ENCODE results near the gene EPB41L4B. TPM values are rescaled to one million over a fixed set of nuclear protein-coding genes. Genes with fewer than 3 reads are reported as not detected.
"Not testable (repeated sequence)": the region's sequence is repeated elsewhere in the genome, so short reads cannot be mapped to it uniquely, and the experiment has no call there.

The EPB41L4B gene
- total RNA-seq, 1 experiment from 2014 or later: not detected

DNA sequence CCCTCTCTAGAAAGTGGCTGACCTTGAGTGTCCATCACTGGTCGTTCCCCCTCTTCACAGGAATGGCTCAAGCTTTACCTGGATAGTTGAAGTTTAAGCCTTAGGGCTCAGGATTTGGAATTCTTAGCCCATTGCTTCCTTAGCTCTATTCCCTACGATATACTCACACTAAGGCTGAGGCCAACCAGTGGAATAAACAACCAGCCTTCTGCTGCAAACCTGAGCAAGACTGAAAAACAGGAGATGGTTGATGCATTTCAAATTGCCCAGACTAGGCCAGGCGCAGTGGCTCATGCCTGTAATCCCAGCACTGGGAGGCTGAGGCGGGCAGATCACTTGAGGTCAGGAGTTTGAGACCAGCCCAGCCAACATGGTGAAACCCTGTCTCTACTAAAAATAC lies 194.2 kb downstream of the EPB41L4B start:
- H3K4me2 ChIP-seq (ENCODE audit: low read depth, low read length, poor library complexity, severe bottlenecking); H3K79me2 ChIP-seq (ENCODE audit: low read length); DNase-seq; H3K9me3 ChIP-seq (ENCODE audit: low read length); H3K9ac ChIP-seq (ENCODE audit: low read length); H3K36me3 ChIP-seq (ENCODE audit: insufficient read depth, low read length); H3K4me3 ChIP-seq (ENCODE audit: low read length); H2AFZ ChIP-seq (ENCODE audit: low read length); H3K27ac ChIP-seq (ENCODE audit: low read length); H3K9me2 ChIP-seq (replicated peaks; ENCODE audit: insufficient read depth, low read length); H4K20me1 ChIP-seq (ENCODE audit: insufficient read depth, low read depth, low read length); H3K27me3 ChIP-seq (ENCODE audit: low read length): not testable (repeated sequence)
- peaks cover 11% of the 10 kb centered on the region for H3K4me1 ChIP-seq (ENCODE audit: low read length)

- Histone ChIP-seq H2AFZ (ENCODE audit: low read length) (peak overlapping the region; percentile 9; the same call in 1 of the 2 replicates), H3K4me2 (ENCODE audit: low read depth, low read length, poor library complexity, severe bottlenecking) (no peak overlapping the region), H3K4me1 (ENCODE audit: low read length) (peaks cover 20% of the 10 kb centered on the region), H4K20me1 (ENCODE audit: insufficient read depth, low read depth, low read length) (peaks cover under 1% of the 10 kb centered on the region; the same call in 1 of the 2 replicates), H3K27ac (ENCODE audit: low read length) (no peak overlapping the region), H3K9ac (ENCODE audit: low read length) (no peak overlapping the region), H3K9me3 (ENCODE audit: low read length) (no peaks in the 10 kb centered on the region), H3K4me3 (ENCODE audit: low read length) (no peak overlapping the region), H3K27me3 (ENCODE audit: low read length) (no peaks in the 10 kb centered on the region), H3K9me2 (replicated peaks; ENCODE audit: insufficient read depth, low read length) (no peaks in the 10 kb centered on the region), H3K79me2 (ENCODE audit: low read length) (peaks cover 6% of the 10 kb centered on the region), H3K36me3 (ENCODE audit: insufficient read depth, low read length) (no peaks in the 10 kb centered on the region)
- DNase-seq: no peak
These were observed 196.7 kb downstream of the EPB41L4B start for GRCh38 chr9:109124121-109124520.

- H3K36me3 ChIP-seq (ENCODE audit: insufficient read depth, low read length): no peaks in the 10 kb centered on the region
- no peak for DNase-seq
- H3K27me3 ChIP-seq (ENCODE audit: low read length): no peaks in the 10 kb centered on the region
- no peaks in the 10 kb centered on the region for H3K9me3 ChIP-seq (ENCODE audit: low read length)
- H3K4me3 ChIP-seq (ENCODE audit: low read length): no peak overlapping the region
- no peak overlapping the region for H3K4me2 ChIP-seq (ENCODE audit: low read depth, low read length, poor library complexity, severe bottlenecking)
- peak overlapping the region; percentile 19; the same call in 1 of the 2 replicates for H3K9ac ChIP-seq (ENCODE audit: low read length)
- peaks cover 12% of the 10 kb centered on the region for H4K20me1 ChIP-seq (ENCODE audit: insufficient read depth, low read depth, low read length)
- H3K9me2 ChIP-seq (replicated peaks; ENCODE audit: insufficient read depth, low read length): no peaks in the 10 kb centered on the region
- H3K27ac ChIP-seq (ENCODE audit: low read length): no peak overlapping the region
- H2AFZ ChIP-seq (ENCODE audit: low read length): peak overlapping the region; percentile 28; the same call in 1 of the 2 replicates
- H3K4me1 ChIP-seq (ENCODE audit: low read length): peaks cover 25% of the 10 kb centered on the region
- peaks cover 17% of the 10 kb centered on the region for H3K79me2 ChIP-seq (ENCODE audit: low read length)
These were observed 197.9 kb downstream of the EPB41L4B start for GRCh38 chr9:109122726-109123621.

Small RNAs within 50 kb of the gene (small RNA-seq; reads per million reads assigned to genes)
- gene RF00019 (not detected), gene RNU6-984P (not detected)

Other genes with a start within 250 kb of the EPB41L4B start
- gene TMEM245, start 201.1 kb downstream of the EPB41L4B start, total RNA-seq (2014; rRNA removed; shearing (Covaris generic); ENCODE audit: low replicate concordance): 24.2 and 37.9 TPM in 2 replicates
- not detected in 2 replicates for gene FRRS1L, start 153.8 kb downstream of the EPB41L4B start, total RNA-seq (2014; rRNA removed; shearing (Covaris generic); ENCODE audit: low replicate concordance)
- gene PTPN3, start 177.2 kb upstream of the EPB41L4B start, total RNA-seq (2014; rRNA removed; shearing (Covaris generic); ENCODE audit: low replicate concordance): not detected in 2 replicates

Data from Karpas-422 (cell line).